SH-SY5Y (cell line): Measurements from ENCODE around the gene BAG2.

Experiments used
- GATA2 ChIP-seq: IDR thresholded peaks from 2 replicates; pipeline ENCODE4 v1.6.1; 2011; ENCODE audit warnings: mild to moderate bottlenecking, low read depth, low read length
- GATA3 ChIP-seq: IDR thresholded peaks from 2 replicates; pipeline ENCODE4 v1.6.1; 2011; ENCODE audit warnings: low read depth, mild to moderate bottlenecking, low read length, moderate library complexity

DNA sequence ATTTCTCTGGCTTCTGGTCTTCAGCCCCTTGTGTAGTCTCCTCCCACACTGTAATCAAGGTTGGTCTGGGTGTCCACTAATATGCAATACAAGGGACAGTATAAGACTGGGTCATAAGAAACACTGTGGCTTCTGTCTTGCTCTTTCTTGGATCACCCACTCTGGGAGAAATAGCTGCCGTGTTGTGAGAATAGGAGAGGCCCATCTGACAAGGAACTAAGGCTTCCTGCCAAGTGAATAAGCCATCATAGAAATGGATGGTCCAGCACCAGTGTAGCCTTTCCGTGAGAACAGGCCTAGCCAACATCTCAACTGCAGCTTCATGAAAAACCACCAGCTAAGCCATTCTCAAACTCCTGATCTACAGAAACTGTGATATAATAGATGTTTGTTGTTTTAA, 23.3 kb downstream of the BAG2 start:
- TF ChIP-seq GATA3 = no peak
- no peak for TF ChIP-seq GATA2
